GM19372 (cell line): ENCODE measurements around the gene SLC12A2.

Source experiments
- ATAC-seq: cut with Tn5 transposase; IDR thresholded peaks from one replicate; pipeline ENCODE4 v1.9.1; 2021; ENCODE audit warnings: mild to moderate bottlenecking, low read depth, moderate library complexity; ENCODE audit not compliant: unreplicated experiment

SLC12A2 gene

GRCh38 chr5:128216860-128217531 is 133.4 kb downstream of the SLC12A2 start:
- no peak for ATAC-seq

- no peak for ATAC-seq
Measured at GRCh38 chr5:128220841-128221240, 137.3 kb downstream of the SLC12A2 start.

- ATAC-seq: no peak
Measured at GRCh38 chr5:128224336-128224735, 140.8 kb downstream of the SLC12A2 start.

- no peak for ATAC-seq
Measured at GRCh38 chr5:128225245-128226030, 141.9 kb downstream of the SLC12A2 start.

- no peak for ATAC-seq
Measured at GRCh38 chr5:128228008-128228407, 144.4 kb downstream of the SLC12A2 start.

GRCh38 chr5:128228521-128228920 is 145.0 kb downstream of the SLC12A2 start:
- ATAC-seq: no peak

GRCh38 chr5:128234928-128235641 is 151.5 kb downstream of the SLC12A2 start:
- ATAC-seq: no peak

- no peak for ATAC-seq
Measured at GRCh38 chr5:128236334-128236733, 152.8 kb downstream of the SLC12A2 start.

GRCh38 chr5:128237000-128237399 is 153.4 kb downstream of the SLC12A2 start:
- no peak for ATAC-seq

- ATAC-seq: no peak
Measured at GRCh38 chr5:128237546-128237945, 154.0 kb downstream of the SLC12A2 start.
